ENCODE data around the gene CSTPP1.
"Not testable (repeated sequence)": the region's sequence is repeated elsewhere in the genome, so short reads cannot be mapped to it uniquely, and the experiment has no call there.

Gene CSTPP1

DNA sequence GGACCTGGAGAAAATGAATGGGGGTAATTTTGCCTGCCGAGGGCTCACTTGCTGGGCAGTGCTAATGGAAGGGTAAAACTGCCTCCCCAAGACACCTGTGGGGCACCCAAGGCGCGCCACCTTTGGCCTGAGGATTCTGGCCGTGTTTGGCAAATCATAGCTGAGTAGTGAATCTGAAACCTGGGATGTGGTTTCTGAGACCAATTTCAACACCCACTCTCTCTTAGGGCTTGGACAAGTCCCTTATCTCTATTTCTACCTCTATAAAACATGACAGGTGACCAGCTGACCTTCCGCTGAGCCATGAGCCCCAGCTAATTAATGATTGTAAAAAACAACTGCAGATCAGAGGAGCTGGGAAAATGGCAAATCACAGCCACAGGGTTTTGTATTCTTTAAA lies 251.2 kb downstream of the CSTPP1 start:
- Histone ChIP-seq H3K27me3 (ENCODE audit: insufficient read depth, low read length, poor library complexity) (peaks cover 27% of the 10 kb centered on the region), H2AFZ (ENCODE audit: low read depth, low read length) (no peak overlapping the region), H3K4me2 (ENCODE audit: insufficient read depth, low read length) (no peak overlapping the region), H3K4me1 (ENCODE audit: insufficient read depth, low read length) (peaks cover 22% of the 10 kb centered on the region), H3K27ac (ENCODE audit: low read length) (no peak overlapping the region), H3K36me3 (ENCODE audit: insufficient read depth, low read length) (no peaks in the 10 kb centered on the region), H3K4me3 (ENCODE audit: low read depth in 1 of 2, low read length in 2 of 2) (no peak overlapping the region), H3K9ac (ENCODE audit: low read depth, low read length) (no peak overlapping the region), H3K79me2 (ENCODE audit: insufficient read depth, low read length) (no peaks in the 10 kb centered on the region), H3K9me3 (ENCODE audit: insufficient read depth, low read length, severe bottlenecking) (no peaks in the 10 kb centered on the region), H4K20me1 (ENCODE audit: insufficient read depth, low read length) (no peaks in the 10 kb centered on the region)
- DNase-seq (no peak), ATAC-seq (ENCODE audit: insufficient read depth, low read depth) (no peak)
- TF ChIP-seq, protein P1, sequence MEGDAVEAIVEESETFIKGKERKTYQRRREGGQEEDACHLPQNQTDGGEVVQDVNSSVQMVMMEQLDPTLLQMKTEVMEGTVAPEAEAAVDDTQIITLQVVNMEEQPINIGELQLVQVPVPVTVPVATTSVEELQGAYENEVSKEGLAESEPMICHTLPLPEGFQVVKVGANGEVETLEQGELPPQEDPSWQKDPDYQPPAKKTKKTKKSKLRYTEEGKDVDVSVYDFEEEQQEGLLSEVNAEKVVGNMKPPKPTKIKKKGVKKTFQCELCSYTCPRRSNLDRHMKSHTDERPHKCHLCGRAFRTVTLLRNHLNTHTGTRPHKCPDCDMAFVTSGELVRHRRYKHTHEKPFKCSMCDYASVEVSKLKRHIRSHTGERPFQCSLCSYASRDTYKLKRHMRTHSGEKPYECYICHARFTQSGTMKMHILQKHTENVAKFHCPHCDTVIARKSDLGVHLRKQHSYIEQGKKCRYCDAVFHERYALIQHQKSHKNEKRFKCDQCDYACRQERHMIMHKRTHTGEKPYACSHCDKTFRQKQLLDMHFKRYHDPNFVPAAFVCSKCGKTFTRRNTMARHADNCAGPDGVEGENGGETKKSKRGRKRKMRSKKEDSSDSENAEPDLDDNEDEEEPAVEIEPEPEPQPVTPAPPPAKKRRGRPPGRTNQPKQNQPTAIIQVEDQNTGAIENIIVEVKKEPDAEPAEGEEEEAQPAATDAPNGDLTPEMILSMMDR (IDR thresholded peaks at IDR 0.05; ENCODE audit: borderline replicate concordance, extremely low read depth, low read length, poor library complexity, severe bottlenecking), result no peak
- TF ChIP-seq EZH2 (IDR thresholded peaks at IDR 0.05; ENCODE audit: borderline replicate concordance, low read depth, low read length, severe bottlenecking), result no peak

DNA sequence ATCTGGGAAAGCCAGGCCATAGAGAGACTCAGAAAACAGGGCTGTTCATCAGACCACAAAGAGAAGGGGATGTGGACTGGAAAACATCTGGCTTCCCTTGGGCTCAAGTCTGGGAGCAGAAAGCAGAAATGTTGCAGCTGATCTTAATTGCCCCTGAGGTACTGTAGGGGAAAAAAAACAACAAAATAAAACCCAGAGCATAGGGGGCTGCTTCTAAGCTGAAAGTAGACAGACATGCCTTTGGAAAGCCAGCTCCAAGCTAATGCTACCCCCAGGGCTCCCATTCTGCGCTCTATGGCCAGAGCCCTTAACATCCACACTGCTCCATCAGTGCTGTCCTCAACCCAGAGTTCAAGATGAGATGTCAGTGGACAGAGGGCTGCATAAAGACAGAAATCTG lies 251.7 kb downstream of the CSTPP1 start:
- Histone ChIP-seq H3K27ac (ENCODE audit: low read length) (no peak overlapping the region), H4K20me1 (ENCODE audit: insufficient read depth, low read length) (no peaks in the 10 kb centered on the region), H3K9ac (ENCODE audit: low read depth, low read length) (no peak overlapping the region), H3K4me1 (ENCODE audit: insufficient read depth, low read length) (peaks cover 22% of the 10 kb centered on the region), H3K9me3 (ENCODE audit: insufficient read depth, low read length, severe bottlenecking) (no peaks in the 10 kb centered on the region), H3K4me3 (ENCODE audit: low read depth in 1 of 2, low read length in 2 of 2) (no peak overlapping the region), H3K79me2 (ENCODE audit: insufficient read depth, low read length) (no peaks in the 10 kb centered on the region), H3K27me3 (ENCODE audit: insufficient read depth, low read length, poor library complexity) (peaks cover 27% of the 10 kb centered on the region), H3K4me2 (ENCODE audit: insufficient read depth, low read length) (no peak overlapping the region), H3K36me3 (ENCODE audit: insufficient read depth, low read length) (no peaks in the 10 kb centered on the region), H2AFZ (ENCODE audit: low read depth, low read length) (no peak overlapping the region)
- no peak for TF ChIP-seq EZH2 (IDR thresholded peaks at IDR 0.05; ENCODE audit: borderline replicate concordance, low read depth, low read length, severe bottlenecking)
- TF ChIP-seq, protein P1 (IDR thresholded peaks at IDR 0.05; ENCODE audit: borderline replicate concordance, extremely low read depth, low read length, poor library complexity, severe bottlenecking), result no peak
- no peak for ATAC-seq (ENCODE audit: insufficient read depth, low read depth)
- DNase-seq, result no peak

- Histone ChIP-seq H3K79me2 (ENCODE audit: insufficient read depth, low read length) (no peaks in the 10 kb centered on the region), H4K20me1 (ENCODE audit: insufficient read depth, low read length) (no peaks in the 10 kb centered on the region), H3K27me3 (ENCODE audit: insufficient read depth, low read length, poor library complexity) (peaks cover 27% of the 10 kb centered on the region), H3K4me2 (ENCODE audit: insufficient read depth, low read length) (no peak overlapping the region), H3K9ac (ENCODE audit: low read depth, low read length) (no peak overlapping the region), H3K4me1 (ENCODE audit: insufficient read depth, low read length) (peaks cover 22% of the 10 kb centered on the region), H3K36me3 (ENCODE audit: insufficient read depth, low read length) (no peaks in the 10 kb centered on the region), H3K9me3 (ENCODE audit: insufficient read depth, low read length, severe bottlenecking) (no peaks in the 10 kb centered on the region), H3K4me3 (ENCODE audit: low read depth in 1 of 2, low read length in 2 of 2) (no peak overlapping the region), H2AFZ (ENCODE audit: low read depth, low read length) (no peak overlapping the region), H3K27ac (ENCODE audit: low read length) (no peak overlapping the region)
- TF ChIP-seq, protein P1 (IDR thresholded peaks at IDR 0.05; ENCODE audit: borderline replicate concordance, extremely low read depth, low read length, poor library complexity, severe bottlenecking), result no peak
- no peak for TF ChIP-seq EZH2 (IDR thresholded peaks at IDR 0.05; ENCODE audit: borderline replicate concordance, low read depth, low read length, severe bottlenecking)
- DNase-seq (no peak), ATAC-seq (ENCODE audit: insufficient read depth, low read depth) (no peak)
These were observed 252.7 kb downstream of the CSTPP1 start for GRCh38 chr11:47189100-47189834.

GRCh38 chr11:47191137-47191536 lies 254.6 kb downstream of the CSTPP1 start:
- not testable (repeated sequence) for H3K36me3 ChIP-seq (ENCODE audit: insufficient read depth, low read length); H3K27ac ChIP-seq (ENCODE audit: low read length); H2AFZ ChIP-seq (ENCODE audit: low read depth, low read length); H3K4me2 ChIP-seq (ENCODE audit: insufficient read depth, low read length); H3K4me1 ChIP-seq (ENCODE audit: insufficient read depth, low read length); H4K20me1 ChIP-seq (ENCODE audit: insufficient read depth, low read length); H3K4me3 ChIP-seq (ENCODE audit: low read depth in 1 of 2, low read length in 2 of 2); DNase-seq; H3K9me3 ChIP-seq (ENCODE audit: insufficient read depth, low read length, severe bottlenecking); H3K9ac ChIP-seq (ENCODE audit: low read depth, low read length); H3K79me2 ChIP-seq (ENCODE audit: insufficient read depth, low read length); ATAC-seq (ENCODE audit: insufficient read depth, low read depth)
- H3K27me3 ChIP-seq (ENCODE audit: insufficient read depth, low read length, poor library complexity), result peaks cover 21% of the 10 kb centered on the region

All from DND-41 (cell line).